Spleen (tissue), 11 donors: ENCODE measurements around the gene TRIM2. TPM values are rescaled to one million over a fixed set of nuclear protein-coding genes. Genes with fewer than 3 reads are reported as not detected.

Experiments
- DNase-seq: peaks from one replicate; pipeline ENCODE4 v3.0.0-alpha.2; 2020
- H3K27ac ChIP-seq, 8 donors: fragments of 200-600 bp; sonication (generic) in 7 of 8; 1 replicate in 4 of 8; 2 replicates in 4 of 8; pipeline versions ENCODE4 v1.5.0 to v1.8.0; 2016 to 2021; ENCODE audit warnings: inconsistent platforms in 4 of 8, mild to moderate bottlenecking in 4 of 8, moderate library complexity in 1 of 8
- H3K27me3 ChIP-seq, 7 donors: fragments of 200-600 bp; sonication (generic) in 6 of 7; replicated peaks in 1 of 7; 1 replicate in 4 of 7; 2 replicates in 3 of 7; pipeline versions ENCODE4 v1.5.0 to v1.8.0; 2016 to 2021; ENCODE audit warnings: inconsistent platforms in 3 of 7, mild to moderate bottlenecking in 1 of 7
- H3K36me3 ChIP-seq, 6 donors: fragments of 200-600 bp; sonication (generic) in 5 of 6; 1 replicate in 4 of 6; 2 replicates in 2 of 6; pipeline versions ENCODE4 v1.5.0 to v1.8.0; 2016 to 2021; ENCODE audit warnings: inconsistent platforms in 2 of 6
- H3K4me1 ChIP-seq, 6 donors: fragments of 200-600 bp; sonication (generic) in 5 of 6; 1 replicate in 3 of 6; 2 replicates in 3 of 6; pipeline versions ENCODE4 v1.5.0 to v1.8.0; 2016 to 2021; ENCODE audit warnings: inconsistent platforms in 3 of 6
- H3K4me3 ChIP-seq, 8 donors: fragments of 200-600 bp; sonication (generic) in 7 of 8; 1 replicate in 4 of 8; 2 replicates in 4 of 8; pipeline versions ENCODE4 v1.5.0 to v1.8.0; 2016 to 2021; ENCODE audit warnings: inconsistent platforms in 4 of 8, mild to moderate bottlenecking in 4 of 8, moderate library complexity in 2 of 8
- H3K9me3 ChIP-seq, 8 donors: fragments of 200-600 bp; sonication (generic) in 7 of 8; 1 replicate in 4 of 8; 2 replicates in 4 of 8; pipeline versions ENCODE4 v1.5.0 to v1.8.0; 2016 to 2021; ENCODE audit warnings: inconsistent platforms in 4 of 8
- POLR2A ChIP-seq, 3 donors: fragments of 450-650 bp; IDR thresholded peaks; one replicate each; pipeline ENCODE4 v1.5.1; 2017; ENCODE audit warnings: antibody characterized with exemption in 3 of 3, mild to moderate bottlenecking in 1 of 3
- POLR2AphosphoS5 ChIP-seq, 3 donors: sonication (generic); formaldehyde crosslinking; IDR thresholded peaks; one replicate each; pipeline ENCODE4 v1.5.1; 2017; ENCODE audit warnings: antibody characterized with exemption in 3 of 3
- WGBS, 5 donors: extraction: QIAGEN DNeasy Blood & Tissue Kit in 3 of 5; methylation state at CpG; one replicate each; pipeline versions ENCODE4 v1.1.5 to v1.1.7; 2013 to 2018; 5-methylcytosine and 5-hydroxymethylcytosine counted together
- intact Hi-C: fragments of 100-400 bp; cut with DNase I; formaldehyde crosslinking; loops from one replicate; pipeline ENCODE4 v1.15.0; 2023; ENCODE audit warnings: low total_unique reads
- polyA plus RNA-seq, 3 donors: library from polyadenylated mRNA; stranded (reverse); fragments of 200-250 nt; gene quantifications; one replicate each; pipeline ENCODE4 v1.2.1, GENCODE V29; 2013
- total RNA-seq, 7 donors: library from RNA; depleted of rRNA in 3 of 7; stranded (reverse); fragments of >200 nt in 3 of 7; fragmentation: NEBNext Ultra II Directional in 4 of 7; extraction: Animal tissue kit (Norgen Biotek cat#: 25700) in 4 of 7; gene quantifications; one replicate each; pipeline versions ENCODE4 v1.1.0 to v1.2.1, GENCODE V29; 2016 to 2021
- TF ChIP-seq, protein P1 (sequence below), 11 experiments: fragments of 200-600 bp in 7 of 11; fragments of 450-650 bp in 4 of 11; sonication (generic) in 4 of 11; IDR thresholded peaks in 8 of 11; conservative IDR thresholded peaks in 3 of 11; 1 replicate in 7 of 11; 2 replicates in 4 of 11; pipeline versions ENCODE4 v1.4.0 to v1.8.0; 2016 to 2021; ENCODE audit warnings: antibody characterized with exemption in 11 of 11, inconsistent platforms in 4 of 11, mild to moderate bottlenecking in 1 of 11
- donor health status: healthy with polysubstance abuse.
- donor health status: DM: no; HTN: no; CAD: no; lungs with moderate emphysema.
- donor health status: DM: no; HTN: no; CAD: no.
- donor health status: Bipolar disorder and iron deficiency.
- donor health status: healthy.
- donor health status: DM: no; HTN: no; CAD: no.
- donor health status: DM: yes; HTN: yes; CAD: no.

Gene TRIM2
- total and polyA plus RNA-seq, 10 donors, result 3.2 to 77.9 (median 45.3) TPM

DNA sequence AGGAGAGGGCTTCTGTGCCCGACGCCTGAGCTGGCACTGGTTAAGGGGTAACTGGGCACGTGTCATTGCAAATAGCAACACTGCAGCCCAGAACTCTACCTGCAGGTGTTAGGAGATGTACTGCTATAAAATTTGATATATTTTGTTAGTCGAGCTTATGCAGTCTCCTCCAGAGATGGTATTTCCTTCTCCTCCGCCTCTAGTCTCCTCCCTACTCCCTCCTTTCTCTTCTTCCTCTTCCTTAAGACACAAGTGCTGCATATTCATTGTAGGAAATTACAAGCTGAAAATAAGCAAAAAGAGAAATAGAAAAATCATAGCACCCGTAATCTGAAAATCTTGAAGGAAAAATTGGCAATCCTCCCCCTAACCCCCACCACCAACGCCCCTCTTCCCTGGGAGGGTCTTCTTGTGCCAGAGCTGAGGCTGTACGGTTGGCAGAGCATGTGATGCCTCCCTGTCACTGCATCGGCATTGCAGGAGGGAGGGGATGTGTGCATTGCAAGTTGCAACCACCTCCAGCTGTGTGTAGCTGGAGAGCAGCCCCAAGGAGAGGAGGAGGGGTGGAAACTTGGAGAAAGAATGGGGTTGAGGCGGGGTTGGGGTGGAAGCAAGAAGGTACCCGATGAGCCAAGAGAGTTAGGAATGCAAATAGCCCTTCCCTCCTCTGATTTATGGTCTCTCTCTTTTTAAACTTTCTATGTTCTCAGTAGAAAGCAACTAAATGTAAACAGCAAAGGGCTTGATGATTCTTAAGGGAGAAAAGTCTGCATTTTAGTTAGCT, 92.0 kb downstream of the TRIM2 start:
- peaks cover 0 to 19% (median 12%) of the 10 kb centered on the region in 8 donors for H3K9me3 ChIP-seq
- TF ChIP-seq, protein P1, sequence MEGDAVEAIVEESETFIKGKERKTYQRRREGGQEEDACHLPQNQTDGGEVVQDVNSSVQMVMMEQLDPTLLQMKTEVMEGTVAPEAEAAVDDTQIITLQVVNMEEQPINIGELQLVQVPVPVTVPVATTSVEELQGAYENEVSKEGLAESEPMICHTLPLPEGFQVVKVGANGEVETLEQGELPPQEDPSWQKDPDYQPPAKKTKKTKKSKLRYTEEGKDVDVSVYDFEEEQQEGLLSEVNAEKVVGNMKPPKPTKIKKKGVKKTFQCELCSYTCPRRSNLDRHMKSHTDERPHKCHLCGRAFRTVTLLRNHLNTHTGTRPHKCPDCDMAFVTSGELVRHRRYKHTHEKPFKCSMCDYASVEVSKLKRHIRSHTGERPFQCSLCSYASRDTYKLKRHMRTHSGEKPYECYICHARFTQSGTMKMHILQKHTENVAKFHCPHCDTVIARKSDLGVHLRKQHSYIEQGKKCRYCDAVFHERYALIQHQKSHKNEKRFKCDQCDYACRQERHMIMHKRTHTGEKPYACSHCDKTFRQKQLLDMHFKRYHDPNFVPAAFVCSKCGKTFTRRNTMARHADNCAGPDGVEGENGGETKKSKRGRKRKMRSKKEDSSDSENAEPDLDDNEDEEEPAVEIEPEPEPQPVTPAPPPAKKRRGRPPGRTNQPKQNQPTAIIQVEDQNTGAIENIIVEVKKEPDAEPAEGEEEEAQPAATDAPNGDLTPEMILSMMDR (IDR thresholded peaks at IDR 0.05 in 8 of 11, conservative IDR thresholded peaks at IDR 0.05 in 3 of 11), result no peak
- no peak for TF ChIP-seq POLR2A (IDR thresholded peaks at IDR 0.05)
- TF ChIP-seq POLR2AphosphoS5 (IDR thresholded peaks at IDR 0.05), result no peak
- DNase-seq, result no peak
- 67 to 82% (median 77%) methylated on average over 11 of the region's 11 CpGs for WGBS, 5 donors
- no peak overlapping the region for H3K4me3 ChIP-seq
- H3K36me3 ChIP-seq, result peaks cover 0 to 56% (median 17%) of the 10 kb centered on the region in 6 donors
- no peaks in the 10 kb centered on the region for H3K27me3 ChIP-seq
- H3K4me1 ChIP-seq, result no peaks in the 10 kb centered on the region
- no peak overlapping the region for H3K27ac ChIP-seq
- intact Hi-C loops, result no loop called here

DNA sequence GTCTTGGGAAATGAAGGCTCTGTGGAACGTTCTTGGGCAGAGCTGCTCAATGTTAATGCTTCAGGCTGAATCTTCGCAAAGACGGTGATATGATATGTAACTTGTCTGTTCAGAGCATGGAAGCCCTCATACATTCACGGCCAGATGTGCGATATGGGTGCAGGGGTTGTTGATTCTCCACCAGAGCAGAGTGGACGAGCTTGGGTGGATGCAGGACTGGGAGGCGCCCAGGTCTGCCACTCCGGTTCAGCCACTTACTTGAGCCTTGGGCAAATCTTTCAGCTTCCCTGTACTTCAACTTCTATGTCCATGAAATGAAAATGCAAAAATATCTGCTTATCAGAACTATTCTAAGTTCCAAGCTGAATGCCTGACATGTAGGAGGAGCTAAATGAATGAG, 92.9 kb downstream of the TRIM2 start:
- Histone ChIP-seq H3K27ac (no peak overlapping the region), H3K9me3 (peaks cover 0 to 19% (median 12%) of the 10 kb centered on the region in 8 donors), H3K36me3 (peaks cover 0 to 56% (median 17%) of the 10 kb centered on the region in 6 donors), H3K27me3 (no peaks in the 10 kb centered on the region), H3K4me3 (no peak overlapping the region), H3K4me1 (no peaks in the 10 kb centered on the region)
- WGBS, 5 donors, result 93 to 97% (median 93%) methylated on average over 8 of the region's 8 CpGs
- intact Hi-C loops, result no loop called here
- no peak for DNase-seq
- TF ChIP-seq POLR2A (IDR thresholded peaks at IDR 0.05), result no peak
- TF ChIP-seq, protein P1 (IDR thresholded peaks at IDR 0.05 in 8 of 11, conservative IDR thresholded peaks at IDR 0.05 in 3 of 11), result no peak
- TF ChIP-seq POLR2AphosphoS5 (IDR thresholded peaks at IDR 0.05), result no peak

DNA sequence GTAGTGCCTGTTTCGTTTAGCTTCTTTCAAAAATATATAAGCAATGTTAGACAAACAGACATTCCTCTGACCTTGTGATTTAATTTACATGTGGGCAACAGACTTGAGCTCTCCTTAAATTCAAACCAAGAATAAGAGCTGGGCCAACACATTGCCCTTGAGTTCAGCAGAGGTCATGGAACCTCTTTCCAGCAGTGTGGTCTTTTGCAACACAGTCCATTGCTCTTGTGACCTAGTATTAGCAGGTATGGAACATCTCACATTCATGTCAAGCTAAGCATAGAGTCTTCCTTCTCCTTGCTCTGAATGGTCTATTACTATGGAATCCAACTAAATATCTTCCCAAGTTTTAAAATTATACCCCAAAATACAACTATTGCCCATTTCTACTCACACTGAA, 106.5 kb downstream of the TRIM2 start:
- 87 to 93% (median 89%) methylated on average over 1 of the region's 1 CpG for WGBS, 5 donors
- no peak overlapping the region for H3K4me3 ChIP-seq
- no peaks in the 10 kb centered on the region for H3K27me3 ChIP-seq
- H3K36me3 ChIP-seq, result no peaks in the 10 kb centered on the region
- intact Hi-C loops, result loop anchor here (10.0 kb wide), 1 partner anchor 86 kb away; no protein-coding TSS in a partner anchor
- H3K9me3 ChIP-seq, result no peaks in the 10 kb centered on the region
- no peaks in the 10 kb centered on the region for H3K4me1 ChIP-seq
- DNase-seq, result no peak
- H3K27ac ChIP-seq, result no peak overlapping the region
- TF ChIP-seq, protein P1 (IDR thresholded peaks at IDR 0.05 in 8 of 11, conservative IDR thresholded peaks at IDR 0.05 in 3 of 11), result no peak
- TF ChIP-seq POLR2AphosphoS5 (IDR thresholded peaks at IDR 0.05), result no peak
- no peak for TF ChIP-seq POLR2A (IDR thresholded peaks at IDR 0.05)

DNA sequence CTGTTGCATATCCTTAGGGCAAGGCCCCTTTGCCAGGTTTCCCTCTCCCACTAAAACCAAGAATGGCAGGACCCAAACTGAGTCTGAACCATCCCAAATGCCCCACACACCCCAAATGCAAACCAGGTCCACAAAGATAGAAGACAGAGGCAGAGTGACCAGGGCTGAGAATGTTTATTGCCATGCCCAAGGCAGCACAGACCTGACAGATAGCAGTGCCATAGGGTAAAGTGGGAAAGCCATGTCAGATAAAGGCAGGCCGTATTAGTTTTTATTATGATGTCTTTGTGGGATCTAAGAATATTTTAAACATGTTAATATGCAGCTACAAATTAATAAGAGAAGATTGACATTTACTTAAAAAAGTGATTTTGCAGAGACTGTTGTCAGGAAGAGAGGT, 110.7 kb downstream of the TRIM2 start:
- Histone ChIP-seq H3K9me3 (no peaks in the 10 kb centered on the region), H3K27me3 (no peaks in the 10 kb centered on the region), H3K36me3 (peaks cover 0 to 10% (median 0%) of the 10 kb centered on the region in 6 donors), H3K4me1 (no peaks in the 10 kb centered on the region), H3K4me3 (no peak overlapping the region), H3K27ac (no peak overlapping the region)
- intact Hi-C loops, result loop anchor here (10.0 kb wide), 1 partner anchor 90 kb away; no protein-coding TSS in a partner anchor
- TF ChIP-seq POLR2A (IDR thresholded peaks at IDR 0.05) (no peak), POLR2AphosphoS5 (IDR thresholded peaks at IDR 0.05) (no peak)
- TF ChIP-seq, protein P1 (IDR thresholded peaks at IDR 0.05 in 8 of 11, conservative IDR thresholded peaks at IDR 0.05 in 3 of 11), result no peak
- DNase-seq, result no peak
- WGBS, 5 donors, result 88 to 100% (median 91%) methylated on average over 1 of the region's 1 CpG
